ENCODE results near the gene LYZL1.
"Not testable (repeated sequence)": the region's sequence is repeated elsewhere in the genome, so short reads cannot be mapped to it uniquely, and the experiment has no call there.

The LYZL1 gene

GRCh38 chr10:29288906-29289305 lies at the start of gene LYZL1:
Gene LYZL1, plus strand, starts transcription at chr10:29289070. Its CDS starts 2,798 bp downstream, at chr10:29291868.
- DNase-seq (ENCODE audit: low read depth); H3K4me3 ChIP-seq (ENCODE audit: low read length): not testable (repeated sequence)

GRCh38 chr10:29239569-29240472 lies 49.0 kb upstream of the LYZL1 start:
- peak; percentile 5 for TF ChIP-seq CTCF (IDR thresholded peaks at IDR 0.05; ENCODE audit: insufficient read depth, low read depth, low read length, missing control alignments)
- no peak for DNase-seq (ENCODE audit: low read depth)
- no peak overlapping the region for H3K4me3 ChIP-seq (ENCODE audit: low read length)

GRCh38 chr10:29240986-29241660 lies 47.7 kb upstream of the LYZL1 start:
- no peak for TF ChIP-seq CTCF (IDR thresholded peaks at IDR 0.05; ENCODE audit: insufficient read depth, low read depth, low read length, missing control alignments)
- no peak overlapping the region for H3K4me3 ChIP-seq (ENCODE audit: low read length)
- DNase-seq (ENCODE audit: low read depth): no peak

- no peak for DNase-seq (ENCODE audit: low read depth)
- no peak for TF ChIP-seq CTCF (IDR thresholded peaks at IDR 0.05; ENCODE audit: insufficient read depth, low read depth, low read length, missing control alignments)
- no peak overlapping the region for H3K4me3 ChIP-seq (ENCODE audit: low read length)
Measured at GRCh38 chr10:29241925-29242324, 46.9 kb upstream of the LYZL1 start.

GRCh38 chr10:29243066-29243465 lies 45.8 kb upstream of the LYZL1 start:
- no peak for TF ChIP-seq CTCF (IDR thresholded peaks at IDR 0.05; ENCODE audit: insufficient read depth, low read depth, low read length, missing control alignments)
- DNase-seq (ENCODE audit: low read depth): no peak
- no peak overlapping the region for H3K4me3 ChIP-seq (ENCODE audit: low read length)

- H3K4me3 ChIP-seq (ENCODE audit: low read length): no peak overlapping the region
- peak; percentile 23 for TF ChIP-seq CTCF (IDR thresholded peaks at IDR 0.05; ENCODE audit: insufficient read depth, low read depth, low read length, missing control alignments)
- no peak for DNase-seq (ENCODE audit: low read depth)
Measured at GRCh38 chr10:29243750-29244149, 45.1 kb upstream of the LYZL1 start.

GRCh38 chr10:29244978-29245377 lies 43.9 kb upstream of the LYZL1 start:
- no peak for DNase-seq (ENCODE audit: low read depth)

More at GRCh38 chr10:29244978-29245377, 43.9 kb upstream of the LYZL1 start:
- no peak for TF ChIP-seq CTCF (IDR thresholded peaks at IDR 0.05; ENCODE audit: insufficient read depth, low read depth, low read length, missing control alignments)
- H3K4me3 ChIP-seq (ENCODE audit: low read length): no peak overlapping the region

Data from epithelial cell of esophagus (primary cell).